ENCODE data around the gene MSMO1. TPM values are rescaled to one million over a fixed set of nuclear protein-coding genes. Genes with fewer than 3 reads are reported as not detected.

Gene MSMO1
- total and polyA plus RNA-seq, 3 donors from 2014 or later = 60.9 to 85.0 (median 77.5) TPM

DNA sequence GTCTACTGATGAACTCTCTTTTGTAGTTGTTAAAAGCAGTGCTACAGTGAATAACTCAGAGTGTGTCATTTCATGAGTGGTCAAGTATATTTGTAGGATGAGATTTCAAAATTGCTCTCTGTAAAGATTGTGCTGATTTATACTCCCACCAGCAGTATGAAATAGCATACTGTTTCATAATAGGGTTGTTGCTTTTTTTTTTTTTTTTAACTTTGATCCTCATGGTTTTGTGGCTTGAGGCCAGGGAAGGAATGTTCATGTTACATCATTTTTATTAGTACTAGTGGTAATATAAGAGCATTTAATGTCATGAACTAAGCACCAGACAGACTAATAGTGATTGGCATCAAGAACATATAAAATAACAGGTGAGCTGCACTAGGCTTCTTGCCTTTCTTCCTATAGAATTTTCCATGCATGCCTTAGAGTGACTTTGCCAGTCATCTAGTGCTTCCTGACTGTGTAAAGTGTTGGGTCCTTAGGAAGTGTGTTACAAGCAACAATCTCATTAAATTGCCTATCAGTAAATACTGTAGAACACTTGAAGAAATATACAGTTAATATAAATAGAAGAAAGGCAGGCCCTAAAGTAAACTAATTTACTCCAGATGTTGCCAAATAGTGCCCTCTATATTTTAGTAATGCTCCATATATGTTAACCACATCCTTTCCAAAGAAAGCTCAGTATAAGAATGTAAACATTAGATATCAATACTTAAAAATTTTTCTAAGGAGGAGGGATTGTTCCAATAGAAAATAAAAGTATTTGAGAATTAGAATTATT is 38.6 kb upstream of the MSMO1 start:
- Histone ChIP-seq H3K27ac (no peak overlapping the region), H3K36me3 (ENCODE audit: low read depth, missing control alignments) (no peaks in the 10 kb centered on the region), H3K27me3 (no peaks in the 10 kb centered on the region), H3K4me1 (no peaks in the 10 kb centered on the region), H3K9me3 (no peaks in the 10 kb centered on the region), H3K4me3 (no peak overlapping the region)
- TF ChIP-seq, protein P1, sequence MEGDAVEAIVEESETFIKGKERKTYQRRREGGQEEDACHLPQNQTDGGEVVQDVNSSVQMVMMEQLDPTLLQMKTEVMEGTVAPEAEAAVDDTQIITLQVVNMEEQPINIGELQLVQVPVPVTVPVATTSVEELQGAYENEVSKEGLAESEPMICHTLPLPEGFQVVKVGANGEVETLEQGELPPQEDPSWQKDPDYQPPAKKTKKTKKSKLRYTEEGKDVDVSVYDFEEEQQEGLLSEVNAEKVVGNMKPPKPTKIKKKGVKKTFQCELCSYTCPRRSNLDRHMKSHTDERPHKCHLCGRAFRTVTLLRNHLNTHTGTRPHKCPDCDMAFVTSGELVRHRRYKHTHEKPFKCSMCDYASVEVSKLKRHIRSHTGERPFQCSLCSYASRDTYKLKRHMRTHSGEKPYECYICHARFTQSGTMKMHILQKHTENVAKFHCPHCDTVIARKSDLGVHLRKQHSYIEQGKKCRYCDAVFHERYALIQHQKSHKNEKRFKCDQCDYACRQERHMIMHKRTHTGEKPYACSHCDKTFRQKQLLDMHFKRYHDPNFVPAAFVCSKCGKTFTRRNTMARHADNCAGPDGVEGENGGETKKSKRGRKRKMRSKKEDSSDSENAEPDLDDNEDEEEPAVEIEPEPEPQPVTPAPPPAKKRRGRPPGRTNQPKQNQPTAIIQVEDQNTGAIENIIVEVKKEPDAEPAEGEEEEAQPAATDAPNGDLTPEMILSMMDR (IDR thresholded peaks at IDR 0.05) = no peak
- no peak for TF ChIP-seq POLR2A (IDR thresholded peaks at IDR 0.05)
- DNase-seq = no peak
- intact Hi-C loops (cut with DNase I; ENCODE audit: low total_unique reads) = no loop called here

DNA sequence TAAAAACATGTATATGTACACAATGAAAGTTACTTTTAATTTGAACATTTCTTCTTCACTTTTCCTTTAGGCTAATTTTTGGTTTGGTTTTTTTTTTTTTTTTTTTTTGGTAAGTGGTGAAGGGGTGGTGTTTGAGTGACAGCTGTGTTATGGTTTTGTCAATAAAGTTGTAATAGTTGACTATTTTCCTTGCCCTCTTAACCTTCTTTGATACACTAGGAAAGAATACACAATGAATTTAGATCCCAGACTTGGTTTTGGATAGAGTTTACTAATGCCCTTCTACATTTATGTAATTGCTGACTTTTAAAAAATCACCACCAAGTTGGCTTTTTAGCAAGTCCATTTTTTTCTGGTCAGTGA is 38.1 kb upstream of the MSMO1 start:
- no peaks in the 10 kb centered on the region for H3K36me3 ChIP-seq (ENCODE audit: low read depth, missing control alignments)
- H3K27me3 ChIP-seq = no peaks in the 10 kb centered on the region
- intact Hi-C loops (cut with DNase I; ENCODE audit: low total_unique reads) = no loop called here
- DNase-seq = no peak
- H3K9me3 ChIP-seq = no peaks in the 10 kb centered on the region
- no peak overlapping the region for H3K27ac ChIP-seq
- H3K4me1 ChIP-seq = no peaks in the 10 kb centered on the region
- no peak overlapping the region for H3K4me3 ChIP-seq
- TF ChIP-seq, protein P1 (IDR thresholded peaks at IDR 0.05) = no peak
- no peak for TF ChIP-seq POLR2A (IDR thresholded peaks at IDR 0.05)

DNA sequence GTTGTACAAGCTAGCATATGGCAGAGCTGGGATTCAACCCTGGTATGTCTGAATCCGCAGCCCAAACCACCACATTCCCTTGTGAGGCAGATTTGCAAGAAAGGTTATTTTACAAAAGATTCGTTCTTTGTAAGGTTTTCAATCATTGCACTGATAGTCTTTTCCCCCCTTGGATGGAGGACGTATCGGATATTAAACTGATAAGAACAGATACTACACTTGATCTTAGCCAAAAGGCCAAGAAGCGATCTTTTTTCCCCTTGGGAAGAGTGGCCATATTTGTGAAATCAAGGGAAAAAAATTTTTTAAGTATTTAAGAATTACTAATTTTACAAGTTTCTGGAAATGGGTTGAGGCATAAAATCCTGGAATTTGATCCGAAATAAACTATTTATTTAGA is 34.4 kb upstream of the MSMO1 start:
- TF ChIP-seq POLR2A (IDR thresholded peaks at IDR 0.05) = no peak
- TF ChIP-seq, protein P1 (IDR thresholded peaks at IDR 0.05) = no peak
- Histone ChIP-seq H3K4me3 (no peak overlapping the region), H3K4me1 (no peaks in the 10 kb centered on the region), H3K36me3 (ENCODE audit: low read depth, missing control alignments) (no peaks in the 10 kb centered on the region), H3K27ac (no peak overlapping the region), H3K27me3 (no peaks in the 10 kb centered on the region), H3K9me3 (no peaks in the 10 kb centered on the region)
- intact Hi-C loops (cut with DNase I; ENCODE audit: low total_unique reads) = no loop called here
- no peak for DNase-seq
- WGBS, 2 donors = 92 to 96% methylated on average over 6 of the region's 6 CpGs

DNA sequence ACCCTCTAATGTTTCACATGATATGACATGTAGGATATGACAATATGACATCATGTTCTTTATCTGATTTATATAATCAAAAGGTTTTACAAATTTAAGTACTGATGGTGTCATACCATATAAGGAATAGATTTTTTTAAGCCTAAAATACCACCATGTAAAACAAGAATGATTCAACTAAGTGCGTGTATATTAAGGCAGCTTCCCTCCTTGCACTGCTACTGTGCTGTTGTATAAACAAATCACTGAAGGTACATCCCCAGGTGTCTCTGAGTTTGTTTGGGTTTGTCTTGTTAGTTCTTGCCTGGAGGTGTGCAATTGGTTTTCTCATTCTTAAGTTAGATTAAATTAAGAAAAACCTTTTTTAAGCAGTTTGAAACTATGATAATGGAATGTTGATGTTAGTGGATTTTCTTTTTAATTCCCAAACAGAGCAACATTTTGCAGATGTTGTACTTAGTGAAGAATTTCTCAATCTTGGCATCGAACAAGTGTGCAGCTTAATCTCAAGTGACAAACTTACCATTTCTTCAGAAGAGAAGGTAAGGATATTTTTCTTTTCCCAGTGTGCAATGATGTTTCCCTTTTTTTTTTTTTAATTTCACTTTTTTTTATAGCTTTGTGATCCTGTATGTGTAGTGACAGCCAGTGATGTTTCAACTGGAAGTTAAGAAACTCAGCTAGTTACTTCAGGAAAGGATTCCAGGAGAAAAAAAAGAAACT is 33.4 kb upstream of the MSMO1 start:
- H3K27me3 ChIP-seq = no peaks in the 10 kb centered on the region
- no peak for DNase-seq
- no peak overlapping the region for H3K27ac ChIP-seq
- WGBS, 2 donors = 52 to 62% methylated on average over 2 of the region's 2 CpGs
- TF ChIP-seq, protein P1 (IDR thresholded peaks at IDR 0.05) = no peak
- TF ChIP-seq POLR2A (IDR thresholded peaks at IDR 0.05) = no peak
- intact Hi-C loops (cut with DNase I; ENCODE audit: low total_unique reads) = no loop called here
- H3K9me3 ChIP-seq = no peaks in the 10 kb centered on the region
- no peaks in the 10 kb centered on the region for H3K36me3 ChIP-seq (ENCODE audit: low read depth, missing control alignments)
- H3K4me3 ChIP-seq = no peak overlapping the region
- no peaks in the 10 kb centered on the region for H3K4me1 ChIP-seq
